Liver (tissue), 9 donors: ENCODE data around the gene AFAP1L2. TPM values are rescaled to one million over a fixed set of nuclear protein-coding genes. Genes with fewer than 3 reads are reported as not detected.

ENCODE experiments used
- DNase-seq: peaks from one replicate; pipeline ENCODE4 v3.0.0-alpha.2; 2017; ENCODE audit warnings: low spot score
- H3K27ac ChIP-seq, 2 donors: one replicate each; pipeline ENCODE4 v1.7.0; 2013; ENCODE audit warnings: inconsistent platforms in 2 of 2, low read length in 2 of 2, control low read depth in 1 of 2, low read depth in 1 of 2, mild to moderate bottlenecking in 1 of 2
- H3K27me3 ChIP-seq, 4 donors: one replicate each; pipeline versions ENCODE4 v1.6.1 to v1.7.0; 2013; ENCODE audit warnings: low read length in 3 of 4, inconsistent platforms in 1 of 4, mild to moderate bottlenecking in 1 of 4, moderate library complexity in 1 of 4; ENCODE audit not compliant: control insufficient read depth in 4 of 4, insufficient read depth in 4 of 4
- H3K36me3 ChIP-seq, 4 donors: one replicate each; pipeline versions ENCODE4 v1.6.1 to v1.7.0; 2013; ENCODE audit warnings: low read length in 3 of 4, mild to moderate bottlenecking in 3 of 4, low read depth in 1 of 4, moderate library complexity in 1 of 4; ENCODE audit not compliant: control insufficient read depth in 4 of 4, insufficient read depth in 3 of 4
- H3K4me1 ChIP-seq, 4 donors: one replicate each; pipeline versions ENCODE4 v1.6.1 to v1.7.0; 2013; ENCODE audit warnings: low read length in 3 of 4, mild to moderate bottlenecking in 3 of 4, moderate library complexity in 1 of 4; ENCODE audit not compliant: control insufficient read depth in 4 of 4, insufficient read depth in 4 of 4
- H3K4me3 ChIP-seq, 3 donors: one replicate each; pipeline versions ENCODE4 v1.6.1 to v1.7.0; 2013; ENCODE audit warnings: low read length in 3 of 3, control low read depth in 1 of 3, low read depth in 1 of 3, mild to moderate bottlenecking in 1 of 3
- H3K9ac ChIP-seq, 2 donors: one replicate each; pipeline ENCODE4 v1.7.0; 2013; ENCODE audit warnings: low read length in 2 of 2, mild to moderate bottlenecking in 2 of 2, moderate library complexity in 2 of 2, control low read depth in 1 of 2, low read depth in 1 of 2
- H3K9me3 ChIP-seq, 4 donors: one replicate each; pipeline versions ENCODE4 v1.6.1 to v1.7.0; 2013; ENCODE audit warnings: low read length in 3 of 4; ENCODE audit not compliant: control insufficient read depth in 4 of 4
- CTCF ChIP-seq: fragments of 150-350 bp; IDR thresholded peaks from 2 replicates; pipeline ENCODE4 v1.5.1; 2017; ENCODE audit warnings: improper control_type of control experiment, low read depth, low read length; ENCODE audit not compliant: missing input control
- EGR1 ChIP-seq, 2 donors: IDR thresholded peaks; 2 replicates each; pipeline ENCODE4 v1.6.1; 2016 to 2018; ENCODE audit warnings: antibody characterized with exemption in 2 of 2, low read depth in 2 of 2
- FOXA1 ChIP-seq: IDR thresholded peaks from 2 replicates; pipeline ENCODE4 v1.6.1; 2016; ENCODE audit warnings: antibody characterized with exemption
- FOXA2 ChIP-seq: IDR thresholded peaks from 2 replicates; pipeline ENCODE4 v1.6.1; 2016; ENCODE audit warnings: antibody characterized with exemption
- GABPA ChIP-seq, 2 donors: IDR thresholded peaks in 1 of 2; conservative IDR thresholded peaks in 1 of 2; 2 replicates each; pipeline ENCODE4 v1.6.1; 2016; ENCODE audit warnings: antibody characterized with exemption in 2 of 2, mild to moderate bottlenecking in 1 of 2, moderate library complexity in 1 of 2
- HNF4G ChIP-seq: IDR thresholded peaks from 2 replicates; pipeline ENCODE4 v1.6.1; 2016; ENCODE audit warnings: antibody characterized with exemption
- JUND ChIP-seq, 2 donors: IDR thresholded peaks; 2 replicates each; pipeline ENCODE4 v1.6.1; 2016; ENCODE audit warnings: antibody characterized with exemption in 2 of 2
- NR2F2 ChIP-seq: IDR thresholded peaks from 2 replicates; pipeline ENCODE4 v1.6.1; 2016; ENCODE audit warnings: antibody characterized with exemption
- REST ChIP-seq: IDR thresholded peaks from 2 replicates; pipeline ENCODE4 v1.6.1; 2016; ENCODE audit warnings: antibody characterized with exemption, mild to moderate bottlenecking
- RXRA ChIP-seq, 2 donors: IDR thresholded peaks; 2 replicates each; pipeline ENCODE4 v1.6.1; 2017 to 2018; ENCODE audit warnings: antibody characterized with exemption in 2 of 2, mild to moderate bottlenecking in 1 of 2
- TAF1 ChIP-seq: conservative IDR thresholded peaks from 2 replicates; pipeline ENCODE4 v1.6.1; 2016; ENCODE audit warnings: antibody characterized with exemption, mild to moderate bottlenecking
- WGBS: extraction: QIAGEN DNeasy Blood & Tissue Kit; methylation state at CpG from one replicate; pipeline ENCODE4 v1.1.7; 2013; 5-methylcytosine and 5-hydroxymethylcytosine counted together
- polyA plus RNA-seq, 2 donors: library from polyadenylated mRNA; stranded (reverse) in 1 of 2; unstranded in 1 of 2; fragments of 200-250 nt in 1 of 2; fragments of >200 nt in 1 of 2; fragmentation: Nextera tagmentation in 1 of 2; extraction: Ambion mirVana in 1 of 2; gene quantifications; one replicate each; pipeline versions ENCODE4 v1.2.1 to v1.2.3, GENCODE V29; 2013 to 2015
- total RNA-seq, 2 donors: library from RNA; depleted of rRNA; stranded (reverse); fragments of >200 nt; gene quantifications; one replicate each; pipeline ENCODE4 v1.2.3, GENCODE V29; 2014
- donor health status: healthy.
- donor health status: healthy.
- donor health status: healthy.
- donor health status: healthy.
- donor health status: healthy.

The AFAP1L2 gene
- total and polyA plus RNA-seq, 4 donors = 0.53 to 1.8 (median 1.3) TPM

GRCh38 chr10:114337510-114338462 lies 66.5 kb downstream of the AFAP1L2 start:
- Histone ChIP-seq H3K4me1 (no peaks in the 10 kb centered on the region), H3K4me3 (no peak overlapping the region), H3K9ac (no peak overlapping the region), H3K36me3 (no peaks in the 10 kb centered on the region), H3K27me3 (no peaks in the 10 kb centered on the region), H3K27ac (no peak overlapping the region), H3K9me3 (no peaks in the 10 kb centered on the region)
- 80% methylated on average over 19 of the region's 19 CpGs for WGBS
- no peak for TF ChIP-seq HNF4G
- no peak for TF ChIP-seq FOXA1
- DNase-seq = no peak

- no peak overlapping the region for H3K4me3 ChIP-seq
- TF ChIP-seq GABPA (IDR thresholded peaks at IDR 0.05 in 1 of 2, conservative IDR thresholded peaks at IDR 0.05 in 1 of 2) (no peak), JUND (IDR thresholded peaks at IDR 0.05) (no peak), NR2F2 (no peak), FOXA1 (no peak), EGR1 (IDR thresholded peaks at IDR 0.05; ENCODE audit: low read depth in 2 of 2) (no peak), TAF1 (no peak), REST (no peak), FOXA2 (no peak), CTCF (no peak), RXRA (IDR thresholded peaks at IDR 0.05) (no peak), HNF4G (no peak)
- H3K36me3 ChIP-seq = no peaks in the 10 kb centered on the region
- no peaks in the 10 kb centered on the region for H3K27me3 ChIP-seq
- no peaks in the 10 kb centered on the region for H3K9me3 ChIP-seq
- WGBS = 81% methylated on average over 10 of the region's 10 CpGs
- no peak for DNase-seq
- no peak overlapping the region for H3K9ac ChIP-seq
- no peak overlapping the region for H3K27ac ChIP-seq
- H3K4me1 ChIP-seq = no peaks in the 10 kb centered on the region
Observed at GRCh38 chr10:114336823-114337509, 67.3 kb downstream of the AFAP1L2 start.
